NB4 (cell line): ENCODE data around the gene RYR2.

ENCODE experiments used
- CTCF ChIP-seq: IDR thresholded peaks from one replicate; pipeline ENCODE4 v1.5.1; 2012; ENCODE audit warnings: low read depth, low read length
- MAX ChIP-seq: IDR thresholded peaks from 2 replicates; pipeline ENCODE4 v1.6.1; 2011; ENCODE audit warnings: low read depth, low read length
- POLR2A ChIP-seq: IDR thresholded peaks from 2 replicates; pipeline ENCODE4 v1.6.1; 2011; ENCODE audit warnings: mild to moderate bottlenecking; ENCODE audit not compliant: insufficient read length; ENCODE audit errors: extremely low read depth

- TF ChIP-seq CTCF (no peak), POLR2A (no peak), MAX (no peak)
These were observed 21.0 kb downstream of the RYR2 start for GRCh38 chr1:237062976-237063375.
